ENCODE measurements around the gene CD40.

DNA sequence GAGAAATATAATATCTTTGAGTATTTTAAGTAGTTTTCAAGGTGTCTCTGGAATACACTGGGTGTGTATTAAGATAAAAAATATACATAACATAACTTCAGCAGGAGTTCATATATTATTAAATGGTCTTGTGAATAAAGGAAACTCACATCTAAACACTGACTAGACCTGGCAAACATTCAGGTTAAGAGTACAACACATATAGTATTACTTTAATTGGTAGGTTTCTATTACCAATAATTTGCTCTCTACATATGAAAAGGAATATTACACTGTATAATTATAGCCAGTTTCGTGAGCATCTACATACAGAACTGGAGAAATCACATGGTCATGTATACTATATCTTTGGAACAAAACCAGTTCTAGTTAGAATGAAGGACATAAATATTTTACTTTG, 37.0 kb upstream of the CD40 start:
- TF ChIP-seq EP300 (IDR thresholded peaks at IDR 0.05) (no peak), POLR2AphosphoS5 (IDR thresholded peaks at IDR 0.05) (no peak)
- TF ChIP-seq, protein P1, sequence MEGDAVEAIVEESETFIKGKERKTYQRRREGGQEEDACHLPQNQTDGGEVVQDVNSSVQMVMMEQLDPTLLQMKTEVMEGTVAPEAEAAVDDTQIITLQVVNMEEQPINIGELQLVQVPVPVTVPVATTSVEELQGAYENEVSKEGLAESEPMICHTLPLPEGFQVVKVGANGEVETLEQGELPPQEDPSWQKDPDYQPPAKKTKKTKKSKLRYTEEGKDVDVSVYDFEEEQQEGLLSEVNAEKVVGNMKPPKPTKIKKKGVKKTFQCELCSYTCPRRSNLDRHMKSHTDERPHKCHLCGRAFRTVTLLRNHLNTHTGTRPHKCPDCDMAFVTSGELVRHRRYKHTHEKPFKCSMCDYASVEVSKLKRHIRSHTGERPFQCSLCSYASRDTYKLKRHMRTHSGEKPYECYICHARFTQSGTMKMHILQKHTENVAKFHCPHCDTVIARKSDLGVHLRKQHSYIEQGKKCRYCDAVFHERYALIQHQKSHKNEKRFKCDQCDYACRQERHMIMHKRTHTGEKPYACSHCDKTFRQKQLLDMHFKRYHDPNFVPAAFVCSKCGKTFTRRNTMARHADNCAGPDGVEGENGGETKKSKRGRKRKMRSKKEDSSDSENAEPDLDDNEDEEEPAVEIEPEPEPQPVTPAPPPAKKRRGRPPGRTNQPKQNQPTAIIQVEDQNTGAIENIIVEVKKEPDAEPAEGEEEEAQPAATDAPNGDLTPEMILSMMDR (IDR thresholded peaks at IDR 0.05) = no peak

Data from upper lobe of left lung (tissue), 4 donors.